Hematopoietic multipotent progenitor cell treated with erythropoietin and hydrocortisone succinate and interleukin-3 and kit ligand, for 8 days (in vitro differentiated cells): ENCODE data around the gene SELENOT.

Source experiments
- DNase-seq: peaks from one replicate; pipeline ENCODE4 v3.0.0-alpha.2; 2015

SELENOT gene

GRCh38 chr3:150603153-150603979 is at the start of gene SELENOT:
SELENOT (plus strand) TSS chr3:150603321; CDS start chr3:150603363, 42 bp downstream.
- DNase-seq = peak; percentile 96

GRCh38 chr3:150555859-150556436 is 47.2 kb upstream of the SELENOT start:
- no peak for DNase-seq

- no peak for DNase-seq
These were observed 46.3 kb upstream of the SELENOT start for GRCh38 chr3:150556792-150557191.

- no peak for DNase-seq
These were observed 45.4 kb upstream of the SELENOT start for GRCh38 chr3:150557725-150558124.

GRCh38 chr3:150564243-150564642 is 38.9 kb upstream of the SELENOT start:
- no peak for DNase-seq

- no peak for DNase-seq
These were observed 35.8 kb upstream of the SELENOT start for GRCh38 chr3:150567328-150567727.

- DNase-seq = peak; percentile 35
These were observed 25.3 kb upstream of the SELENOT start for GRCh38 chr3:150577855-150578254.

GRCh38 chr3:150581174-150581573 is 21.9 kb upstream of the SELENOT start:
- no peak for DNase-seq

- DNase-seq = no peak
These were observed 20.5 kb upstream of the SELENOT start for GRCh38 chr3:150582620-150583019.

- no peak for DNase-seq
These were observed 20.1 kb upstream of the SELENOT start for GRCh38 chr3:150583028-150583427.

GRCh38 chr3:150588027-150588830 is 14.9 kb upstream of the SELENOT start:
- no peak for DNase-seq

- peak; percentile 45 for DNase-seq
These were observed 13.4 kb upstream of the SELENOT start for GRCh38 chr3:150589759-150590158.

GRCh38 chr3:150594150-150594549 is 9.0 kb upstream of the SELENOT start:
- no peak for DNase-seq

- DNase-seq = no peak
These were observed 5.5 kb upstream of the SELENOT start for GRCh38 chr3:150597646-150598045.

- no peak for DNase-seq
These were observed 3.4 kb upstream of the SELENOT start for GRCh38 chr3:150599611-150600297.

- DNase-seq = peak; percentile 33
These were observed 2.2 kb upstream of the SELENOT start for GRCh38 chr3:150600647-150601530.

- no peak for DNase-seq
These were observed 532 bp upstream of the SELENOT start for GRCh38 chr3:150602426-150603152.

- no peak for DNase-seq
These were observed 829 bp downstream of the SELENOT start for GRCh38 chr3:150603980-150604319.

GRCh38 chr3:150605998-150606641 is 3.0 kb downstream of the SELENOT start:
- DNase-seq = peak; percentile 75

GRCh38 chr3:150607267-150608065 is 4.3 kb downstream of the SELENOT start:
- DNase-seq = no peak
